CD14-positive monocyte (primary cell): ENCODE data around the gene CYB5R4. TPM values are rescaled to one million over a fixed set of nuclear protein-coding genes. Genes with fewer than 3 reads are reported as not detected.

Experiments
- DNase-seq, 3 donors: peaks; one replicate each; pipeline ENCODE4 v3.0.0-alpha.2; 2011 to 2022
- H2AFZ ChIP-seq: 2 replicates; pipeline ENCODE4 v1.6.0; 2012; ENCODE audit warnings: mild to moderate bottlenecking, low read depth, low read length, inconsistent platforms; ENCODE audit not compliant: insufficient read depth, poor library complexity, severe bottlenecking
- H3K27ac ChIP-seq, 2 donors: 1 replicate in 1 of 2; 2 replicates in 1 of 2; pipeline ENCODE4 v1.5.1; 2012 to 2013; ENCODE audit warnings: low read length in 2 of 2, control low read depth in 1 of 2, inconsistent platforms in 1 of 2, low read depth in 1 of 2, mild to moderate bottlenecking in 1 of 2
- H3K27me3 ChIP-seq, 2 donors: one replicate each; pipeline versions ENCODE4 v1.6.0 to v1.6.1; 2011 to 2013; ENCODE audit warnings: low read length in 2 of 2; ENCODE audit not compliant: control insufficient read depth in 2 of 2, insufficient read depth in 2 of 2
- H3K36me3 ChIP-seq, 2 donors: replicated peaks in 1 of 2; 1 replicate in 1 of 2; 2 replicates in 1 of 2; pipeline versions ENCODE4 v1.5.1 to v1.6.1; 2012 to 2013; ENCODE audit warnings: low read length in 2 of 2, control low read depth in 1 of 2, inconsistent platforms in 1 of 2, mild to moderate bottlenecking in 1 of 2; ENCODE audit not compliant: insufficient read depth in 2 of 2, control insufficient read depth in 1 of 2
- H3K4me1 ChIP-seq, 2 donors: 1 replicate in 1 of 2; 2 replicates in 1 of 2; pipeline versions ENCODE4 v1.5.1 to v1.6.1; 2012 to 2013; ENCODE audit warnings: low read length in 2 of 2, control low read depth in 1 of 2, inconsistent platforms in 1 of 2, mild to moderate bottlenecking in 1 of 2, moderate library complexity in 1 of 2; ENCODE audit not compliant: insufficient read depth in 2 of 2, control insufficient read depth in 1 of 2
- H3K4me2 ChIP-seq: replicated peaks from 2 replicates; pipeline ENCODE3; 2012; ENCODE audit warnings: low read length, moderate library complexity, mild to moderate bottlenecking; ENCODE audit not compliant: poor library complexity, severe bottlenecking; ENCODE audit errors: extremely low read depth
- H3K4me3 ChIP-seq, 3 experiments: fragments of 200-600 bp in 1 of 3; sonication (generic) in 1 of 3; replicated peaks in 1 of 3; 1 replicate in 2 of 3; 2 replicates in 1 of 3; pipeline ENCODE4 v1.5.1; 2011 to 2013; ENCODE audit warnings: low read length in 3 of 3, mild to moderate bottlenecking in 3 of 3, control low read depth in 2 of 3, low read depth in 2 of 3, inconsistent platforms in 1 of 3, moderate library complexity in 1 of 3
- H3K79me2 ChIP-seq: 2 replicates; pipeline ENCODE4 v1.6.0; 2012; ENCODE audit warnings: mild to moderate bottlenecking, control low read depth, inconsistent platforms, low read length, moderate library complexity; ENCODE audit not compliant: insufficient read depth
- H3K9ac ChIP-seq: 2 replicates; pipeline ENCODE4 v1.6.0; 2017; ENCODE audit warnings: low read length, mild to moderate bottlenecking; ENCODE audit not compliant: insufficient read depth, poor library complexity, severe bottlenecking
- H3K9me3 ChIP-seq, 2 donors: replicated peaks in 1 of 2; 1 replicate in 1 of 2; 2 replicates in 1 of 2; pipeline versions ENCODE4 v1.5.1 to v1.6.1; 2012 to 2013; ENCODE audit warnings: low read length in 2 of 2, control low read depth in 1 of 2; ENCODE audit not compliant: control insufficient read depth in 1 of 2, insufficient read depth in 1 of 2
- H4K20me1 ChIP-seq: 2 replicates; pipeline ENCODE4 v1.6.0; 2012; ENCODE audit warnings: mild to moderate bottlenecking, low read length, control low read depth, moderate library complexity; ENCODE audit not compliant: insufficient read depth
- H3K27ac Mint-ChIP-seq, 7 donors: one replicate each; pipeline ENCODE4 v1.8.0; 2020; ENCODE audit warnings: mild to moderate bottlenecking in 7 of 7, mixed read lengths in 7 of 7, moderate library complexity in 6 of 7, inconsistent platforms in 2 of 7
- H3K27me3 Mint-ChIP-seq, 3 donors: one replicate each; pipeline ENCODE4 v1.8.0; 2021 to 2022; ENCODE audit warnings: low read depth in 3 of 3, mild to moderate bottlenecking in 3 of 3, mixed read lengths in 3 of 3, moderate library complexity in 3 of 3, inconsistent platforms in 1 of 3
- H3K36me3 Mint-ChIP-seq, 2 donors: one replicate each; pipeline ENCODE4 v1.8.0; 2020; ENCODE audit warnings: mixed read lengths in 2 of 2, inconsistent platforms in 1 of 2, mild to moderate bottlenecking in 1 of 2
- H3K4me1 Mint-ChIP-seq: one replicate; pipeline ENCODE4 v1.8.0; 2020; ENCODE audit warnings: mild to moderate bottlenecking, mixed read lengths
- H3K4me3 Mint-ChIP-seq, 2 donors: one replicate each; pipeline ENCODE4 v1.8.0; 2020; ENCODE audit warnings: mild to moderate bottlenecking in 2 of 2, mixed read lengths in 2 of 2, moderate library complexity in 1 of 2
- H3K9me3 Mint-ChIP-seq, 7 donors: one replicate each; pipeline ENCODE4 v1.8.0; 2020 to 2022; ENCODE audit warnings: mixed read lengths in 7 of 7, mild to moderate bottlenecking in 6 of 7, moderate library complexity in 6 of 7, inconsistent platforms in 2 of 7
- CTCF ChIP-seq: fragments of 200-600 bp; IDR thresholded peaks from one replicate; pipeline ENCODE4 v1.8.0; 2022; ENCODE audit warnings: antibody characterized with exemption, mild to moderate bottlenecking
- WGBS: methylation state at CpG from one replicate; pipeline ENCODE4 v1.1.5; 2013; ENCODE audit warnings: missing lambda C conversion rate; ENCODE audit not compliant: insufficient coverage; 5-methylcytosine and 5-hydroxymethylcytosine counted together
- intact Hi-C, 2 donors: fragments of 100-400 bp; cut with micrococcal nuclease; formaldehyde crosslinking; loops; one replicate each; pipeline versions ENCODE4 v1.15.0 to v1.15.1; 2023
- polyA plus RNA-seq, 3 donors: library from polyadenylated mRNA; depleted of rRNA in 1 of 3; unstranded in 2 of 3; stranded (reverse) in 1 of 3; fragments of 300-500 nt in 2 of 3; fragments of >200 nt in 1 of 3; fragmentation: Illumina TruSeq in 2 of 3; gene quantifications; 1 replicate in 2 of 3; 2 replicates in 1 of 3; pipeline ENCODE4 v1.2.3, GENCODE V29; 2012 to 2021

The CYB5R4 gene
- polyA plus RNA-seq, 3 donors = 30.5 to 120 (median 116) TPM

DNA sequence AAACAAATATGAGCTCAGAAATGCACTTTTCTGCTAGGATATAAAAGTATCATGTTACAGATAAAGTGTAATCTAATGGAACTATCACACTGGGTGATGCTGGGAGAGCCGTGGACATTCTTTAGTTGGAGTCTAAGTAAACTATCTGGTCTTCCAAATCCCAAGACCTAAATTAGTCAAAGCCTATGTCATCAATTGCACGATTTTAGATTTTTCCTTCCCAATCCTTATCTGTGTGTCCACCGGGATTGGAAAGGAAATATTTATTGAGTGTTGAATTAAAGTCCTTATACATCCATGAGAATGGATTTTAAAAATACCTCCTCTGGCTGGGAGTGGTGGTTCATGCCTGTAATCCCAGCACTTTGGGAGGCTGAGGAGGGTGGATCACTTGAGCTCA is 154.4 kb downstream of the CYB5R4 start:
- Histone ChIP-seq H3K79me2 (no peaks in the 10 kb centered on the region), H3K4me2 (no peak overlapping the region), H3K36me3 (no peaks in the 10 kb centered on the region), H3K27ac (no peak overlapping the region), H4K20me1 (no peaks in the 10 kb centered on the region), H2AFZ (no peak overlapping the region), H3K27me3 (no peaks in the 10 kb centered on the region), H3K9me3 (no peaks in the 10 kb centered on the region), H3K4me3 (no peak overlapping the region), H3K4me1 (no peaks in the 10 kb centered on the region), H3K9ac (no peak overlapping the region)
- H3K27me3 Mint-ChIP-seq = peaks cover 0 to 2% (median 1%) of the 10 kb centered on the region in 3 donors
- peaks cover 0 to 6% (median 2%) of the 10 kb centered on the region in 7 donors for H3K9me3 Mint-ChIP-seq
- H3K4me1 Mint-ChIP-seq = no peaks in the 10 kb centered on the region
- no peak overlapping the region for H3K27ac Mint-ChIP-seq
- no CpG with 5 or more reads among the region's 3 CpGs for WGBS
- no peak for TF ChIP-seq CTCF
- intact Hi-C loops = no loop called here
- no peak for DNase-seq
- no peaks in the 10 kb centered on the region for H3K36me3 Mint-ChIP-seq
- H3K4me3 Mint-ChIP-seq = no peak overlapping the region

DNA sequence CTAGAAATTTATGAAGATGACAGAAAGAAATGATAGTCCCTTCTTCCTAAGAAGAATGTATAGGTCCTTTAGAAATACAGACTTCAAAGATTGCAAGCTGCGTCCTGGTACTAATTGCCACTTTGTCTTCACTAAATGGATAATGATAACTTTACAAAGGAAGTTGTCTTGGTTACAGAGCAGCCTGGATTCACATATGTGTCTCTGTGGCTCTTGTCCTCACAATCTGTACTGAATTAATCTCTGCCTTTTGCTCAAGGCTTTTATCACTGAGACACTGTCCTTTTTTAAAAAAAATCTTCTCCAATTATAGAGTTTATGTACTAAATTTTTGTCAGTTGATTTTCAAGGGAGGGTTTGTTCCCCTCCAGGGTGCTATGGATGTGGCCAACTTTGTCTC is 156.5 kb downstream of the CYB5R4 start:
- peaks cover 0 to 6% (median 2%) of the 10 kb centered on the region in 7 donors for H3K9me3 Mint-ChIP-seq

More for the DNA sequence above, 156.5 kb downstream of the CYB5R4 start:
- Histone ChIP-seq H3K4me1 (no peaks in the 10 kb centered on the region), H3K36me3 (no peaks in the 10 kb centered on the region), H3K79me2 (no peaks in the 10 kb centered on the region), H3K9me3 (no peaks in the 10 kb centered on the region), H2AFZ (no peak overlapping the region), H3K27me3 (no peaks in the 10 kb centered on the region), H4K20me1 (no peaks in the 10 kb centered on the region), H3K9ac (no peak overlapping the region), H3K4me3 (no peak overlapping the region), H3K27ac (no peak overlapping the region), H3K4me2 (no peak overlapping the region)
- Mint-ChIP-seq H3K4me1 (no peaks in the 10 kb centered on the region), H3K4me3 (no peak overlapping the region), H3K27ac (no peak overlapping the region), H3K36me3 (no peaks in the 10 kb centered on the region), H3K27me3 (peaks cover 0 to 2% (median 1%) of the 10 kb centered on the region in 3 donors)
- DNase-seq = no peak
- no peak for TF ChIP-seq CTCF
- no CpG with 5 or more reads among the region's 1 CpG for WGBS
- intact Hi-C loops = no loop called here

Other genes starting within 250 kb of the CYB5R4 start
- gene SNAP91, start 150.6 kb upstream of the CYB5R4 start, polyA plus RNA-seq = not detected
- not detected for gene RIPPLY2, start 6.3 kb upstream of the CYB5R4 start, polyA plus RNA-seq
- gene MRAP2, start 174.1 kb downstream of the CYB5R4 start, polyA plus RNA-seq = not detected